HEK293 (cell line): Measurements from ENCODE around the gene LRP1B.

Experiments used
- CTCF ChIA-PET: fragments of 350-600 bp; formaldehyde crosslinking; extraction: SDS; loops from one replicate; lab custom pipeline; 2021; ENCODE audit warnings: antibody characterized with exemption; lab: Yijun Ruan, JAX
- POLR2A ChIA-PET: fragments of 300-600 bp; formaldehyde crosslinking; extraction: SDS; loops from one replicate; lab custom pipeline; 2020; ENCODE audit warnings: antibody characterized with exemption, inconsistent platforms; lab: Yijun Ruan, JAX
- H3K27ac ChIP-seq: fragments of 200-500 bp; sonication (Bioruptor generic); 2 replicates; pipeline ENCODE4 v1.5.1; 2014; ENCODE audit warnings: low read depth, low read length, control low read depth, inconsistent platforms; ENCODE audit errors: extremely low read depth
- H3K36me3 ChIP-seq, 2 experiments: fragments of 200-500 bp in 1 of 2; sonication (Bioruptor generic) in 1 of 2; 1 replicate in 1 of 2; 2 replicates in 1 of 2; pipeline ENCODE4 v1.5.1; 2014 to 2017; ENCODE audit warnings: inconsistent platforms in 2 of 2, low read length in 2 of 2; ENCODE audit not compliant: control insufficient read depth in 2 of 2, insufficient read depth in 1 of 2
- H3K4me1 ChIP-seq: fragments of 200-500 bp; sonication (Bioruptor generic); 2 replicates; pipeline ENCODE4 v1.5.1; 2014; ENCODE audit warnings: mild to moderate bottlenecking, low read length, inconsistent platforms; ENCODE audit not compliant: control insufficient read depth, insufficient read depth
- H3K4me3 ChIP-seq: 2 replicates; pipeline ENCODE4 v1.5.1; 2011; ENCODE audit warnings: low read depth, mild to moderate bottlenecking, control low read depth, low read length, moderate library complexity
- H3K9me3 ChIP-seq: fragments of 200-500 bp; sonication (Bioruptor generic); 2 replicates; pipeline ENCODE4 v1.5.1; 2014; ENCODE audit warnings: low read depth, low read length, inconsistent platforms; ENCODE audit not compliant: control insufficient read depth, insufficient read depth
- BCL11A ChIP-seq: fragments of 450-650 bp; formaldehyde crosslinking; IDR thresholded peaks from 2 replicates; pipeline ENCODE4 v1.5.1; 2016; ENCODE audit warnings: low read depth, missing biosample characterization, missing genetic modification characterization
- FEZF1 ChIP-seq: fragments of 450-650 bp; formaldehyde crosslinking; IDR thresholded peaks from 2 replicates; pipeline ENCODE4 v1.5.1; 2016; ENCODE audit warnings: missing biosample characterization, missing genetic modification characterization
- KLF7 ChIP-seq: fragments of 450-650 bp; formaldehyde crosslinking; IDR thresholded peaks from 2 replicates; pipeline ENCODE4 v1.5.1; 2016; ENCODE audit warnings: missing biosample characterization, missing genetic modification characterization, borderline replicate concordance
- PRDM2 ChIP-seq: fragments of 450-650 bp; formaldehyde crosslinking; IDR thresholded peaks from 2 replicates; pipeline ENCODE4 v1.5.1; 2016; ENCODE audit warnings: missing biosample characterization, missing genetic modification characterization, borderline replicate concordance
- ZNF112 ChIP-seq: fragments of 450-650 bp; formaldehyde crosslinking; IDR thresholded peaks from 2 replicates; pipeline ENCODE4 v1.5.0; 2017; ENCODE audit warnings: missing biosample characterization, missing genetic modification characterization
- ZNF174 ChIP-seq: fragments of 450-650 bp; formaldehyde crosslinking; IDR thresholded peaks from 2 replicates; pipeline ENCODE4 v1.5.0; 2017; ENCODE audit warnings: missing biosample characterization, mild to moderate bottlenecking, missing genetic modification characterization
- ZNF184 ChIP-seq: fragments of 450-650 bp; IDR thresholded peaks from 2 replicates; pipeline ENCODE4 v1.5.1; 2018; ENCODE audit warnings: missing biosample characterization, mild to moderate bottlenecking, missing genetic modification characterization
- ZNF404 ChIP-seq: fragments of 450-650 bp; formaldehyde crosslinking; IDR thresholded peaks from 2 replicates; pipeline ENCODE4 v1.5.1; 2017; ENCODE audit warnings: missing biosample characterization, missing genetic modification characterization
- ZNF654 ChIP-seq: fragments of 450-650 bp; formaldehyde crosslinking; IDR thresholded peaks from 2 replicates; pipeline ENCODE4 v1.5.1; 2016; ENCODE audit warnings: low read depth, missing biosample characterization, missing genetic modification characterization
- ZNF747 ChIP-seq: fragments of 450-650 bp; formaldehyde crosslinking; IDR thresholded peaks from 2 replicates; pipeline ENCODE4 v1.5.1; 2016; ENCODE audit warnings: missing biosample characterization, missing genetic modification characterization

LRP1B gene

GRCh38 chr2:141601511-141602152, 529.2 kb downstream of the LRP1B start:
- H3K36me3 ChIP-seq = no peaks in the 10 kb centered on the region
- TF ChIP-seq ZNF174 (tag by site-specific recombination) (no peak), ZNF654 (tag by site-specific recombination) (no peak), PRDM2 (tag by site-specific recombination) (no peak), BCL11A (tag by site-specific recombination) (no peak), FEZF1 (tag by site-specific recombination) (no peak), ZNF112 (tag by site-specific recombination) (no peak)
- TF ChIP-seq, all 188 proteins: peak for 0
- Histone ChIP-seq H3K9me3 (no peaks in the 10 kb centered on the region), H3K27ac (no peak overlapping the region), H3K4me1 (no peaks in the 10 kb centered on the region), H3K4me3 (no peak overlapping the region)
- ChIA-PET CTCF (interaction anchor here (0.6 to 0.7 kb wide), 2 partner anchors 12 to 82 kb away, joined by 3 to 4 read pairs; no protein-coding TSS in a partner anchor), POLR2A (no interaction called here)

DNA sequence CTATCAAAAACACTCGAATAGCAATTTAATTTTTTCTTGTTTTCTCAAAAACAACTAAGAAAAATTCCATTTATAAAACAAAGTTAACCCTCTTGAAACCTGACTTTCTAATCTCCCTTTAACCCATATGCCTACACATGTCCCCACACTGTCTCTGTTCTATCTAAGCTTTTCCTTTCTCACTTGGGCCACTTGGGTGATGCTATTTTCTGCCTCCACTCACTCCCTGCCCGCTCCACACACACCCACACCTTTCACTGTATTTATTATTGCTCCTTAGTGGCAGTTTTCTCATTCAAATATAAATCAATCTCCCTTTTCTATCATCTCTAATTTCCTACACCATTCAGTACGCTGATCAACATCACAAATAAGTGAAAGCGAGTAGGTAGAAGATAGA, 531.1 kb downstream of the LRP1B start:
- POLR2A ChIA-PET = no interaction called here
- CTCF ChIA-PET = interaction anchor here (0.5 kb wide), 1 partner anchor 1195 kb away, joined by 3 read pairs; no protein-coding TSS in a partner anchor
- Histone ChIP-seq H3K9me3 (no peaks in the 10 kb centered on the region), H3K36me3 (no peaks in the 10 kb centered on the region), H3K27ac (no peak overlapping the region), H3K4me1 (no peaks in the 10 kb centered on the region), H3K4me3 (no peak overlapping the region)
- TF ChIP-seq ZNF404 (no peak), ZNF747 (tag by site-specific recombination) (no peak), KLF7 (tag by site-specific recombination) (no peak), ZNF184 (tag by site-specific recombination) (no peak), FEZF1 (tag by site-specific recombination) (no peak), PRDM2 (tag by site-specific recombination) (no peak)
